Bronchial epithelial cell (primary cell): ENCODE measurements around the gene MEIKIN. TPM values are rescaled to one million over a fixed set of nuclear protein-coding genes. Genes with fewer than 3 reads are reported as not detected.

Source experiments
- DNase-seq: peaks from one replicate; pipeline ENCODE4 v3.0.0-alpha.2; 2010; ENCODE audit warnings: low read depth
- FAIRE-seq: peaks from 2 replicates; lab custom pipeline; 2011; peaks lifted over from hg19 to GRCh38; lab: Jason Lieb, UNC
- H3K27me3 ChIP-seq: 2 replicates; pipeline ENCODE4 v1.5.1; 2011; ENCODE audit warnings: low read length; ENCODE audit not compliant: control insufficient read depth, insufficient read depth
- H3K36me3 ChIP-seq: 2 replicates; pipeline ENCODE4 v1.5.1; 2011; ENCODE audit warnings: low read length; ENCODE audit not compliant: control insufficient read depth, insufficient read depth
- H3K4me3 ChIP-seq: 2 replicates; pipeline ENCODE4 v1.5.1; 2011; ENCODE audit warnings: mild to moderate bottlenecking, low read depth, low read length, control low read depth
- total RNA-seq: library from RNA; depleted of rRNA; stranded (reverse); fragments of >200 nt; gene quantifications from 2 replicates; pipeline ENCODE4 v1.2.1, GENCODE V29; 2014
- TF ChIP-seq, protein P1 (sequence below): IDR thresholded peaks from 2 replicates; pipeline ENCODE4 v1.5.1; 2011; ENCODE audit warnings: mild to moderate bottlenecking, moderate library complexity, low read length, control low read depth, inconsistent platforms; ENCODE audit not compliant: insufficient read depth, severe bottlenecking

Gene MEIKIN
- total RNA-seq, 1 donor from 2014 or later: not detected

DNA sequence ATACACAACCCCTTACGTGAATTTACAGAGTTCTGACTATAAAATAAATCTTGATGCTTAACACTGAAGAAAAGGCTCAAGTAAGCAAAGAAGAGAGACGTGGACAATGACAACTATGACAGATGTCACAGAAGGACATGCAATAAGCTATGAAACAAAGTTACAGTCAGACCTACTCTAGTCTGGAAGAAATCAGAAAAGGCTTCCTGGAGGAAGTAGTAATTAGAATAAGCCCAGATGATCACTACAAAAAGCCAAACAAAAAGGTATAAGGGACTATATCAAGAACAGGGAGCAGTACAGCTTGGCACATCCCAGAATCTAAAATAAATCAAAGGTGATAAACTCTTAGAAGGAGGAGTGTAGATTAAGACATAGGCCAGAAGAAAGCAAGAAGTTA, 154.9 kb downstream of the MEIKIN start:
- Histone ChIP-seq H3K36me3 (no peaks in the 10 kb centered on the region), H3K27me3 (no peaks in the 10 kb centered on the region), H3K4me3 (no peak overlapping the region)
- TF ChIP-seq, protein P1, sequence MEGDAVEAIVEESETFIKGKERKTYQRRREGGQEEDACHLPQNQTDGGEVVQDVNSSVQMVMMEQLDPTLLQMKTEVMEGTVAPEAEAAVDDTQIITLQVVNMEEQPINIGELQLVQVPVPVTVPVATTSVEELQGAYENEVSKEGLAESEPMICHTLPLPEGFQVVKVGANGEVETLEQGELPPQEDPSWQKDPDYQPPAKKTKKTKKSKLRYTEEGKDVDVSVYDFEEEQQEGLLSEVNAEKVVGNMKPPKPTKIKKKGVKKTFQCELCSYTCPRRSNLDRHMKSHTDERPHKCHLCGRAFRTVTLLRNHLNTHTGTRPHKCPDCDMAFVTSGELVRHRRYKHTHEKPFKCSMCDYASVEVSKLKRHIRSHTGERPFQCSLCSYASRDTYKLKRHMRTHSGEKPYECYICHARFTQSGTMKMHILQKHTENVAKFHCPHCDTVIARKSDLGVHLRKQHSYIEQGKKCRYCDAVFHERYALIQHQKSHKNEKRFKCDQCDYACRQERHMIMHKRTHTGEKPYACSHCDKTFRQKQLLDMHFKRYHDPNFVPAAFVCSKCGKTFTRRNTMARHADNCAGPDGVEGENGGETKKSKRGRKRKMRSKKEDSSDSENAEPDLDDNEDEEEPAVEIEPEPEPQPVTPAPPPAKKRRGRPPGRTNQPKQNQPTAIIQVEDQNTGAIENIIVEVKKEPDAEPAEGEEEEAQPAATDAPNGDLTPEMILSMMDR: no peak
- DNase-seq: no peak
- FAIRE-seq: no peak

DNA sequence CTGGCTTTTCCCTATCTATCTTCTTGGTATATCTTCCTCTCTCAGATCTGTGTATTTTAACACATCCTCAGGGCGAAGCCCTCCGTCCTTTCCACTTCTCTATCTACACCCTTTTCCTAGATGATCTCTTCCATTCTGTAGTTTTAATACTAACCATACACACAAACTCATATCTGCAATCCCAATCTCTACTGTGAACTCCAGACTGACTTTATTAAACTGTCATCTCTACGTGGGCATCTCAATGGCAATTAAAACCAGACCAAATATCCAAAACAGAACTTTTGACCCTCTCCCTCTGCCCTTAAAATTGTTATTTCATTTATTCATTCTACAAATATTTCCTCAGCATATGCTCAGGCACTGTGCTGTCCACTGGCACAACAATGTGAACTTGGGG, 155.7 kb downstream of the MEIKIN start:
- FAIRE-seq: no peak
- Histone ChIP-seq H3K36me3 (no peaks in the 10 kb centered on the region), H3K27me3 (no peaks in the 10 kb centered on the region), H3K4me3 (no peak overlapping the region)
- no peak for DNase-seq
- TF ChIP-seq, protein P1: no peak

DNA sequence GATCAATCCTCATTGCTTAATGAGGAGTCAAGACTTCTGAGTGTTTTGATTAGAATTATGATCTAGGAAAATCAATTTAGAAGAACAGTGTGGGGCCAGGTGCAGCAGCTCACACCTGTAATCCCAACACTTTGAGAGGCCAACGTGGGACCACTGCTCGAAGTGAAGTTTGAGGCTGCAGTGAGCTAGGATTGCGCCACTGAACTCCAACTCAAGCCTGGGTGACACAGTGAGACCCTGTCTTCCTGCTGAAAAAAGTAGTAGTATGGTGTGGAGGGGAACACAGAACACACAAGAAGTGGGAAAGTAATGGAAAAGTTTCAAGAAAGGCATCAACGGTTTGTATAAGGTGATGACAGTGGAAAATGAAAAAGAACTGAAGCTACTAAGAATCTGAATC, 157.7 kb downstream of the MEIKIN start:
- Histone ChIP-seq H3K27me3 (no peaks in the 10 kb centered on the region), H3K36me3 (no peaks in the 10 kb centered on the region), H3K4me3 (no peak overlapping the region)
- FAIRE-seq (no peak), DNase-seq (no peak)
- TF ChIP-seq, protein P1: no peak

DNA sequence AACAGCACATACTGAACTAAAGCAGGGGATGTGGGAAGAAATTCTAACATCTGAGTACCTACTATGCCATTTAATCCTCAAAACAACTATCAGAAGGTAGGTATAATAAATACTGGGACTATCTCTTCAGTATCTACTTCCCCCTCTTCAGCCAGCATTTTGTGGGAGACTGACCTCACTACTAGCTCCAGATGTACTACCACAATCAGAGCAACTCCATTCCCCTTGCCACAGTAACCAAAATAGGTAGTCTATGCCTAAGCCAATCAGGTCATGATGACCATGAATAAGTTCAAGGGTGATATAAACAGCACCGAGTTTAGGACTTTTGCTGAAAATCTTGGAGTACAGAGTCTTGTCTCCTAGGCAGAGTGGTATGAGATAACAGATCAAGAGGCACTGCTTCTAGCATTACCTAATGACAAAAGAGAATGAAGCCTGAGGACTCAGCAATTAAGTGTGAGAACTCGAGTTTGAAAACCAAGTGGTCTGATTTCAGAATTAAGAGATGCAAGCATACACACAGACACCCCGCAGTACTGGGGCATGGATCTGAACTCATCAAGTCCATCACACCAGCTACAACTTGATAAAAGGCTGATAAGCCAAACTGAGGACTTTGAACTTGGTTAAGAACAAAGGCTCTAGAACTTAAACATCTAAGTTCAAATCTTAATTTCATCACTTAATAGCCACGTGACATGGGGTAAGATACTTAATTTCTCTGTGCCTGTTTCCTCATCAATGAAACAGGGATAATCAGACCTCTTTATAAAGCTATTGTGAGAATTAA, 158.4 kb downstream of the MEIKIN start:
- Histone ChIP-seq H3K36me3 (no peaks in the 10 kb centered on the region), H3K4me3 (no peak overlapping the region), H3K27me3 (no peaks in the 10 kb centered on the region)
- DNase-seq (no peak), FAIRE-seq (no peak)
- TF ChIP-seq, protein P1: no peak

DNA sequence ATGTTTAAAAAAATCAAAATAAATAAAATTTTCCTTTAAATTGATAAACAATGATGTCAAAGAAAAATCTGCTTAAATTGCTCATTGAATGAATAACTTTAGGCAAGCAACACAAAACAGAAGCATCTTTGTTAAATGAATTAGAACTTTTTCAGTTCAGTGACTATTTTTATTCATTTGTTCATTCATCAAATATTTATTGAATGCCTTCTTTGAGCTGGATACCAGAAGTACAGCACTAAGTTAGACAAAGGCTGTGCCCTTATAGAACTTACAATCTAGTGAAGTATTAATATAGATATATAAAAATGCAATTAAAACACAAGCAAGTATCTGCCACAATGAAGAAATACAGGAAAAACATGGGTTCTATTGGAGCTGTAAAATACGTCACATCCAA, 159.4 kb downstream of the MEIKIN start:
- TF ChIP-seq, protein P1: no peak
- Histone ChIP-seq H3K27me3 (no peaks in the 10 kb centered on the region), H3K36me3 (no peaks in the 10 kb centered on the region), H3K4me3 (no peak overlapping the region)
- DNase-seq: no peak
- FAIRE-seq: no peak

DNA sequence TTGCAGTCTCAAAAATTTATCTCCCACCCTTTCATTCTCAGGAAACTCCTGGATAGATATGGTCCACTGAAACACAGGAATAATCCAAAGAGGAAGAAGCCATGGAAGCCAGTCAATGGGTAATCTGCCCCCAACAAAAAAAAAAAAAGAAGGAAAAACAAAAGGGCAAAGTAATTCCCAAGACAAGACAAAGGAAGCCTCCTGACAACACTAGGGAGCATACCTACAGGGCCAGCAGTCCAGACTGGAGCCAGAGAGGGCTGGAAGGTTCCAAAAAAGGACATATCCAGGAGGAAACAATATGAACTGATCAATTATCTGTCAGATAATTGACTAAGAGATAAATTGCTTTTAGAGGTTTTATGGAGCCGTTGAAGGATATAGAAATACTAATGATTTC, 161.6 kb downstream of the MEIKIN start:
- H3K4me3 ChIP-seq: no peak overlapping the region
- no peaks in the 10 kb centered on the region for H3K27me3 ChIP-seq
- TF ChIP-seq, protein P1: no peak
- DNase-seq (no peak), FAIRE-seq (no peak)
- no peaks in the 10 kb centered on the region for H3K36me3 ChIP-seq
